ENCODE measurements around the gene MTA1. TPM values are rescaled to one million over a fixed set of nuclear protein-coding genes. Genes with fewer than 3 reads are reported as not detected.

Gene MTA1
- total and polyA plus RNA-seq, 2 of the 8 experiments (the other 6 are each of a cell fraction or from before 2014, with no cell fraction given): 73.9 to 221 TPM

DNA sequence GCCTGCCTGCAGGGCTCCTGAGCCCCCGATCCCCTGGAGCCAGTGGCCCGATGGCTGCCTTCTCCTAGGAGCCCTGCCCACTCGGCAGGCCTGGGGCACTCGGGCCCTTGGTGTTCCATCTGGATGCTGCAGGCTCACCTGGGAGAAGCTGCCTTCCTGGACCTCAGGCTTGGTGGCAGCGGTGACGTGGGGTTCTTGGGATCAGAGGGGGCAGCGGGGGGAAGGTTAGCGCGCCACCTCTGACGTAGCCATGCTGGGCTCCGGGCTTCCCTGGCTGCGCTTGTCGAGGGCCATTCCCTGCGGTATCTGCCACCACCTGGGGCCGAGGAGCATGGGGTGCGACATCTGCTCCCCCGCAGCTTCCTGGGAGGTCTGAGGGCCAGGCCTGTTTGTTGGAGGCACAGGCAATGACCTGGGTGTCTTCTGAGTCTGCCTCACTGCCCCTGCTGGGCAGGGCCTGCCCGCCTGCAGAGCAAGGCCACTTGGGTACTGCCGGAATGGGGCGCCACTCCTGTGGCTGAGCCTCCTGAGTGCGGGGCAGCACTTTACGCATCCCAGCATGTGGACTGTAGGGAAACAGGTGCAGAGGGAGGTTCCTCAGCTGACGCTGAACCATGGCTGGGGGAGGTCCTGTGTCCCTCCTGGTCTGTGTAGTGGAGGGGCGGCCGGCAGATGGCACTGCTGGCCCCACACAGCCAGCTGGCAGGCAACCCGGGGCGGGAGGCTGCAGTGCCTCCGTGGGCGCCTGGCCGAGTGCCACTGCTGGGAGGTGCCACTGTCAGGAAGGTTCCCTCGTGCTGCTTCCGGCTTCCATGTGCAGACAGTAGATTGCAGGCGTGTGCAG, 20.3 kb downstream of the MTA1 start:
- H4K8ac ChIP-seq (ENCODE audit: extremely low read depth, insufficient read depth, low read length): no peak overlapping the region; the same call in 1 of the 2 replicates
- peaks cover 0 to 3% (median 0%) of the 10 kb centered on the region in 4 experiments; a peak in 2 of 7 replicates for H3K4me1 ChIP-seq (replicated peaks in 1 of 4; ENCODE audit: control insufficient read depth in 3 of 4, insufficient read depth in 4 of 4, low read length in 3 of 4)
- H3K36me3 ChIP-seq (ENCODE audit: control insufficient read depth in 2 of 4, insufficient read depth in 4 of 4, low read length in 3 of 4): peaks cover 0 to 10% (median 2%) of the 10 kb centered on the region in 4 experiments; a peak in 4 of 8 replicates
- ChIA-PET CTCF (ENCODE audit: partially characterized antibody) (interaction anchor here (1.1 kb wide), 1 partner anchor 32 kb away, joined by 4 read pairs; no protein-coding TSS in a partner anchor), POLR2A (ENCODE audit: partially characterized antibody) (interaction anchor here (1.5 to 2.6 kb wide), 3 partner anchors 9 to 19 kb away, joined by 3 to 10 read pairs (median 5); no protein-coding TSS in a partner anchor)
- no peaks in the 10 kb centered on the region for H3K27me3 ChIP-seq (replicated peaks in 1 of 4; ENCODE audit: control insufficient read depth in 3 of 4, extremely low read depth in 1 of 4, insufficient read depth in 3 of 4, low read length in 3 of 4)
- no peaks in the 10 kb centered on the region for H3K9me3 ChIP-seq (ENCODE audit: insufficient read depth in 2 of 2, low read depth in 1 of 2, low read length in 1 of 2)
- H3K18ac ChIP-seq (ENCODE audit: extremely low read depth, low read length): no peak overlapping the region
- H3K4ac ChIP-seq (replicated peaks; ENCODE audit: insufficient read length, low read depth, low read length): no peak overlapping the region
- no peak overlapping the region for H3K23ac ChIP-seq (ENCODE audit: insufficient read length)
- H3K23me2 ChIP-seq (ENCODE audit: low read depth, low read length): no peaks in the 10 kb centered on the region
- 94% methylated on average over 29 of the region's 33 CpGs; no CpG with 5 or more reads in 1 of the 2 experiments for WGBS, 2 experiments (ENCODE audit: extremely low coverage in 1 of 2, insufficient coverage in 1 of 2, insufficient read length in 1 of 2, insufficient replicate concordance in 2 of 2, low coverage in 1 of 2, low lambda C conversion rate in 2 of 2, missing lambda C conversion rate in 1 of 2)
- no peak overlapping the region for H2BK5ac ChIP-seq (ENCODE audit: low read depth, low read length)
- no peak overlapping the region for H3K4me2 ChIP-seq (ENCODE audit: insufficient read depth in 1 of 2, low read depth in 2 of 2, low read length in 2 of 2)
- no peak overlapping the region for H2AK5ac ChIP-seq (ENCODE audit: low read depth, low read length)
- H2BK120ac ChIP-seq (replicated peaks; ENCODE audit: low read depth, low read length): no peak overlapping the region
- H3K79me1 ChIP-seq (ENCODE audit: low read depth, low read length): peaks cover 34% of the 10 kb centered on the region
- no peak overlapping the region for H2AFZ ChIP-seq (ENCODE audit: low read length)
- H3K56ac ChIP-seq (replicated peaks; ENCODE audit: insufficient read length, low read depth, low read length): no peak overlapping the region
- H4K91ac ChIP-seq (replicated peaks; ENCODE audit: insufficient read length, low read length): no peak overlapping the region
- H3K9ac ChIP-seq (replicated peaks in 1 of 4; ENCODE audit: extremely low read depth in 1 of 4, low read depth in 3 of 4, low read length in 3 of 4): no peak overlapping the region
- no peak overlapping the region for H2BK15ac ChIP-seq (ENCODE audit: low read length)
- H2BK12ac ChIP-seq (ENCODE audit: low read depth, low read length): no peak overlapping the region
- H4K20me1 ChIP-seq (replicated peaks in 1 of 2; ENCODE audit: control insufficient read depth in 1 of 2, insufficient read depth in 2 of 2, low read length in 2 of 2): peaks cover 37 to 49% of the 10 kb centered on the region in 2 experiments
- H3K14ac ChIP-seq (ENCODE audit: insufficient read length): no peak overlapping the region
- no peak for FAIRE-seq
- no peak overlapping the region for H4K5ac ChIP-seq (ENCODE audit: insufficient read length, low read depth, low read length)
- H2BK20ac ChIP-seq (ENCODE audit: low read length): no peak overlapping the region
- no peak overlapping the region for H3K4me3 ChIP-seq (ENCODE audit: extremely low read depth in 1 of 4, insufficient read depth in 2 of 4, low read depth in 3 of 4, low read length in 4 of 4)
- H3K79me2 ChIP-seq (ENCODE audit: control insufficient read depth in 1 of 2, insufficient read depth in 2 of 2, low read length in 2 of 2): peaks cover 10 to 44% of the 10 kb centered on the region in 2 experiments
- H3K27ac ChIP-seq (ENCODE audit: low read depth, low read length): no peak overlapping the region
- DNase-seq (ENCODE audit: low read depth in 1 of 2, low spot score in 2 of 2): no peak
- TF ChIP-seq, protein P1, sequence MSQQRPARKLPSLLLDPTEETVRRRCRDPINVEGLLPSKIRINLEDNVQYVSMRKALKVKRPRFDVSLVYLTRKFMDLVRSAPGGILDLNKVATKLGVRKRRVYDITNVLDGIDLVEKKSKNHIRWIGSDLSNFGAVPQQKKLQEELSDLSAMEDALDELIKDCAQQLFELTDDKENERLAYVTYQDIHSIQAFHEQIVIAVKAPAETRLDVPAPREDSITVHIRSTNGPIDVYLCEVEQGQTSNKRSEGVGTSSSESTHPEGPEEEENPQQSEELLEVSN (IDR thresholded peaks at IDR 0.05): no peak
- TF ChIP-seq TAF7 (optimal IDR thresholded peaks at IDR 0.05; ENCODE audit: borderline replicate concordance, low read depth, low read length) (no peak), CTBP2 (IDR thresholded peaks at IDR 0.05; ENCODE audit: borderline replicate concordance, insufficient read depth, insufficient read length, low read length) (no peak), GABPA (IDR thresholded peaks at IDR 0.05; ENCODE audit: borderline replicate concordance, insufficient read depth, low read length) (no peak), SIX5 (IDR thresholded peaks at IDR 0.05; ENCODE audit: low read depth, low read length) (no peak), FOSL1 (IDR thresholded peaks at IDR 0.05; ENCODE audit: insufficient read depth, low read depth, low read length) (no peak), TBP (IDR thresholded peaks at IDR 0.05; ENCODE audit: low read depth, low read length) (no peak), KDM1A (IDR thresholded peaks at IDR 0.05; ENCODE audit: borderline replicate concordance, low read length) (no peak), RAD21 (IDR thresholded peaks at IDR 0.05 in 1 of 2, conservative IDR thresholded peaks at IDR 0.05 in 1 of 2; ENCODE audit: low read depth in 2 of 2, low read length in 2 of 2) (0 out of 4 replicates have a peak, but pooled peaks of 1 of the 2 experiments have one; percentile 7)

Data from H1 (cell line).